Measurements from ENCODE around the gene COL4A1.

The COL4A1 gene

GRCh38 chr13:110220471-110220870, 86.5 kb downstream of the COL4A1 start:
- no peak for DNase-seq (ENCODE audit: low read depth in 2 of 2)

- DNase-seq (ENCODE audit: low read depth in 2 of 2): no peak
Measured at GRCh38 chr13:110218581-110219201, 88.3 kb downstream of the COL4A1 start.

GRCh38 chr13:110217811-110218210, 89.1 kb downstream of the COL4A1 start:
- DNase-seq (ENCODE audit: low read depth in 2 of 2): no peak

- DNase-seq (ENCODE audit: low read depth in 2 of 2): no peak
Measured at GRCh38 chr13:110217085-110217484, 89.9 kb downstream of the COL4A1 start.

GRCh38 chr13:110216398-110217041, 90.4 kb downstream of the COL4A1 start:
- no peak for DNase-seq (ENCODE audit: low read depth in 2 of 2)

- DNase-seq (ENCODE audit: low read depth in 2 of 2): no peak
Measured at GRCh38 chr13:110216006-110216397, 91.0 kb downstream of the COL4A1 start.

GRCh38 chr13:110215606-110216005, 91.4 kb downstream of the COL4A1 start:
- no peak for DNase-seq (ENCODE audit: low read depth in 2 of 2)

- DNase-seq (ENCODE audit: low read depth in 2 of 2): no peak
Measured at GRCh38 chr13:110214637-110215036, 92.3 kb downstream of the COL4A1 start.

GRCh38 chr13:110213461-110214074, 93.4 kb downstream of the COL4A1 start:
- no peak for DNase-seq (ENCODE audit: low read depth in 2 of 2)

GRCh38 chr13:110212529-110212928, 94.4 kb downstream of the COL4A1 start:
- DNase-seq (ENCODE audit: low read depth in 2 of 2): no peak

- DNase-seq (ENCODE audit: low read depth in 2 of 2): no peak
Measured at GRCh38 chr13:110211735-110212134, 95.2 kb downstream of the COL4A1 start.

- no peak for DNase-seq (ENCODE audit: low read depth in 2 of 2)
Measured at GRCh38 chr13:110211046-110211445, 95.9 kb downstream of the COL4A1 start.

GRCh38 chr13:110210604-110210985, 96.4 kb downstream of the COL4A1 start:
- no peak for DNase-seq (ENCODE audit: low read depth in 2 of 2)

GRCh38 chr13:110209950-110210603, 96.9 kb downstream of the COL4A1 start:
- no peak for DNase-seq (ENCODE audit: low read depth in 2 of 2)

GRCh38 chr13:110208116-110208515, 98.8 kb downstream of the COL4A1 start:
- no peak for DNase-seq (ENCODE audit: low read depth in 2 of 2)

GRCh38 chr13:110206996-110207395, 100.0 kb downstream of the COL4A1 start:
- no peak for DNase-seq (ENCODE audit: low read depth in 2 of 2)

- DNase-seq (ENCODE audit: low read depth in 2 of 2): no peak
Measured at GRCh38 chr13:110206185-110206584, 100.8 kb downstream of the COL4A1 start.

GRCh38 chr13:110201114-110201513, 105.8 kb downstream of the COL4A1 start:
- no peak for DNase-seq (ENCODE audit: low read depth in 2 of 2)

GRCh38 chr13:110200276-110200870, 106.6 kb downstream of the COL4A1 start:
- no peak for DNase-seq (ENCODE audit: low read depth in 2 of 2)

- no peak for DNase-seq (ENCODE audit: low read depth in 2 of 2)
Measured at GRCh38 chr13:110199046-110199831, 107.7 kb downstream of the COL4A1 start.

GRCh38 chr13:110197471-110197870, 109.5 kb downstream of the COL4A1 start:
- DNase-seq (ENCODE audit: low read depth in 2 of 2): no peak

GRCh38 chr13:110197026-110197425, 109.9 kb downstream of the COL4A1 start:
- no peak for DNase-seq (ENCODE audit: low read depth in 2 of 2)
